Smooth muscle cell (in vitro differentiated cells): ENCODE measurements around the gene ASPM. TPM values are rescaled to one million over a fixed set of nuclear protein-coding genes. Genes with fewer than 3 reads are reported as not detected.

Experiments used
- DNase-seq: peaks from one replicate; lab custom pipeline; 2025; ENCODE audit not compliant: unreplicated experiment; lab: John Stamatoyannopoulos, UW
- H2AFZ ChIP-seq: fragments of 200-600 bp; sonication (generic); 2 replicates; pipeline ENCODE4 v1.6.0; 2016; ENCODE audit warnings: antibody characterized with exemption, low read depth, mild to moderate bottlenecking
- H3F3A ChIP-seq: fragments of 200-600 bp; sonication (generic); 2 replicates; pipeline ENCODE4 v1.6.0; 2017; ENCODE audit warnings: antibody characterized with exemption, low read depth
- H3K27ac ChIP-seq: fragments of 200-600 bp; sonication (generic); 2 replicates; pipeline ENCODE4 v1.5.1; 2016; ENCODE audit warnings: low read depth, mild to moderate bottlenecking
- H3K27me3 ChIP-seq: fragments of 200-600 bp; sonication (generic); 2 replicates; pipeline ENCODE4 v1.6.1; 2016; ENCODE audit warnings: low read depth, mild to moderate bottlenecking
- H3K36me3 ChIP-seq: fragments of 200-600 bp; sonication (generic); 2 replicates; pipeline ENCODE4 v1.5.1; 2016; ENCODE audit warnings: low read depth
- H3K4me1 ChIP-seq: fragments of 200-600 bp; sonication (generic); 2 replicates; pipeline ENCODE4 v1.5.1; 2016; ENCODE audit warnings: low read depth
- H3K4me2 ChIP-seq: fragments of 200-600 bp; sonication (generic); 2 replicates; pipeline ENCODE4 v1.6.0; 2016; ENCODE audit warnings: mild to moderate bottlenecking
- H3K4me3 ChIP-seq: fragments of 200-600 bp; sonication (generic); 2 replicates; pipeline ENCODE4 v1.5.1; 2016; ENCODE audit warnings: mild to moderate bottlenecking
- H3K79me2 ChIP-seq: fragments of 200-600 bp; sonication (generic); 2 replicates; pipeline ENCODE4 v1.6.0; 2016; ENCODE audit warnings: low read depth, mild to moderate bottlenecking
- H3K9ac ChIP-seq: fragments of 200-600 bp; sonication (generic); 2 replicates; pipeline ENCODE4 v1.6.0; 2016; ENCODE audit warnings: low read depth
- H3K9me3 ChIP-seq: fragments of 200-600 bp; sonication (generic); replicated peaks from 2 replicates; pipeline ENCODE4 v1.5.1; 2016; ENCODE audit warnings: low read depth
- H4K20me1 ChIP-seq: fragments of 200-600 bp; sonication (generic); 2 replicates; pipeline ENCODE4 v1.6.0; 2016; ENCODE audit warnings: low read depth
- WGBS: methylation state at CpG from one replicate; pipeline ENCODE4 v1.1.7; 2016; ENCODE audit warnings: low lambda C conversion rate; 5-methylcytosine and 5-hydroxymethylcytosine counted together
- polyA plus RNA-seq: library from polyadenylated mRNA; unstranded; fragments of >200 nt; fragmentation: Nextera tagmentation; extraction: Ambion mirVana; gene quantifications from 2 replicates; pipeline ENCODE4 v1.2.1, GENCODE V29; 2016
- total RNA-seq: library from RNA; depleted of rRNA; stranded (reverse); fragments of >200 nt; gene quantifications from 2 replicates; pipeline ENCODE4 v1.2.3, GENCODE V29; 2014
- TF ChIP-seq, protein P1 (sequence below): fragments of 200-600 bp; sonication (generic); IDR thresholded peaks from 2 replicates; pipeline ENCODE4 v1.5.1; 2017; ENCODE audit warnings: borderline replicate concordance, mild to moderate bottlenecking, antibody characterized with exemption; ENCODE audit not compliant: insufficient read depth, poor library complexity, severe bottlenecking

The ASPM gene
- total and polyA plus RNA-seq, 2 experiments from 2014 or later: 1.7 to 8.8 TPM

DNA sequence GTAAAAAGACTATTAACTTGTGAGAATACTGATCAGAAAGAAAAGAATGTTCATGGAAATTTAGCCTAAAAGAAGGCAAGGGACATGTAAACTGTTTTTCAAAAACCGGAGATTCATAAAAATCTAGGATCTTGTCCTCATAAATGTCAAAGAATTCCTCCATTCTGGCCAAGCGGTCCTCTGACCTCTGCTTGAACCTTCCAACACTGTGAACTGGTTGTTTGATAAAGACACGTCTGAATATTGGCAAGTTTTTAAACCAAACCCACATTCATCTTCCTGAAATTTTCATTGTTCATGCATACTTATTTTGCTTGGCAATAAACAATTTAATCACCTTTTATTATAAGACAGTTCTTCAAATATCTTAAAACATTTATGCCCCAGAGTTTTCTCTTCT lies 19.8 kb downstream of the ASPM start:
- H3K79me2 ChIP-seq: no peaks in the 10 kb centered on the region
- no peak overlapping the region for H2AFZ ChIP-seq
- H3K4me3 ChIP-seq: no peak overlapping the region
- no peaks in the 10 kb centered on the region for H3K36me3 ChIP-seq
- no peak overlapping the region for H3K4me2 ChIP-seq
- H4K20me1 ChIP-seq: no peaks in the 10 kb centered on the region
- H3F3A ChIP-seq: no peaks in the 10 kb centered on the region
- 93% methylated on average over 3 of the region's 3 CpGs for WGBS
- no peak for DNase-seq
- H3K9ac ChIP-seq: no peak overlapping the region
- no peaks in the 10 kb centered on the region for H3K27me3 ChIP-seq
- TF ChIP-seq, protein P1, sequence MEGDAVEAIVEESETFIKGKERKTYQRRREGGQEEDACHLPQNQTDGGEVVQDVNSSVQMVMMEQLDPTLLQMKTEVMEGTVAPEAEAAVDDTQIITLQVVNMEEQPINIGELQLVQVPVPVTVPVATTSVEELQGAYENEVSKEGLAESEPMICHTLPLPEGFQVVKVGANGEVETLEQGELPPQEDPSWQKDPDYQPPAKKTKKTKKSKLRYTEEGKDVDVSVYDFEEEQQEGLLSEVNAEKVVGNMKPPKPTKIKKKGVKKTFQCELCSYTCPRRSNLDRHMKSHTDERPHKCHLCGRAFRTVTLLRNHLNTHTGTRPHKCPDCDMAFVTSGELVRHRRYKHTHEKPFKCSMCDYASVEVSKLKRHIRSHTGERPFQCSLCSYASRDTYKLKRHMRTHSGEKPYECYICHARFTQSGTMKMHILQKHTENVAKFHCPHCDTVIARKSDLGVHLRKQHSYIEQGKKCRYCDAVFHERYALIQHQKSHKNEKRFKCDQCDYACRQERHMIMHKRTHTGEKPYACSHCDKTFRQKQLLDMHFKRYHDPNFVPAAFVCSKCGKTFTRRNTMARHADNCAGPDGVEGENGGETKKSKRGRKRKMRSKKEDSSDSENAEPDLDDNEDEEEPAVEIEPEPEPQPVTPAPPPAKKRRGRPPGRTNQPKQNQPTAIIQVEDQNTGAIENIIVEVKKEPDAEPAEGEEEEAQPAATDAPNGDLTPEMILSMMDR: no peak
- no peaks in the 10 kb centered on the region for H3K4me1 ChIP-seq
- H3K9me3 ChIP-seq: no peaks in the 10 kb centered on the region
- H3K27ac ChIP-seq: no peak overlapping the region

DNA sequence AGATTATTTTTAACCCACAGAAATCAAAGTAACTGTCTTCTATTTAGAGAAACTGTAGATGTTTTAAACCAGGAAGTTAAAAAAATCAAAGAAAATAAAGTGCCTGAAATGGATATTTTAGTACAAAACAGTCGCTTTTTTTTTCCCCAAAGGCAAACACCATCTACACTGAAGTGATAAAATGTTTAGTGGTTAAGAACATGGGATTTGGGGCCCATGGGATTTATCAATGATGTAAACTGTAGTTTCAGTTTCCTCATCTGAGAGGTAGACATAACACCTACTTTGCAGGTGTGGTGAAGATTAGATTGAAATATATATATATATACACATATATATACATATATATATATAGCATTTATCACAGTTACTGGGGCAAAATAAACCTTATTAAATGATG lies 22.1 kb downstream of the ASPM start:
- Histone ChIP-seq H3K9me3 (no peaks in the 10 kb centered on the region), H3K27me3 (no peaks in the 10 kb centered on the region), H3K4me2 (no peak overlapping the region), H4K20me1 (no peaks in the 10 kb centered on the region), H3K9ac (no peak overlapping the region), H3K27ac (no peak overlapping the region), H3K36me3 (no peaks in the 10 kb centered on the region), H3K79me2 (no peaks in the 10 kb centered on the region), H3K4me1 (no peaks in the 10 kb centered on the region), H2AFZ (no peak overlapping the region), H3K4me3 (no peak overlapping the region), H3F3A (no peaks in the 10 kb centered on the region)
- 95% methylated on average over 1 of the region's 1 CpG for WGBS
- DNase-seq: no peak
- TF ChIP-seq, protein P1: no peak

GRCh38 chr1:197116156-197116555 lies 30.3 kb downstream of the ASPM start:
- H4K20me1 ChIP-seq: no peaks in the 10 kb centered on the region
- no peak overlapping the region for H3K27ac ChIP-seq
- H2AFZ ChIP-seq: no peak overlapping the region
- no peaks in the 10 kb centered on the region for H3K9me3 ChIP-seq
- no peaks in the 10 kb centered on the region for H3K27me3 ChIP-seq
- TF ChIP-seq, protein P1: no peak
- H3K4me3 ChIP-seq: no peak overlapping the region
- 90% methylated on average over 2 of the region's 2 CpGs for WGBS
- H3K9ac ChIP-seq: no peak overlapping the region
- H3K36me3 ChIP-seq: no peaks in the 10 kb centered on the region
- no peak overlapping the region for H3K4me2 ChIP-seq
- DNase-seq: no peak
- H3F3A ChIP-seq: no peaks in the 10 kb centered on the region
- no peaks in the 10 kb centered on the region for H3K4me1 ChIP-seq
- H3K79me2 ChIP-seq: no peaks in the 10 kb centered on the region

DNA sequence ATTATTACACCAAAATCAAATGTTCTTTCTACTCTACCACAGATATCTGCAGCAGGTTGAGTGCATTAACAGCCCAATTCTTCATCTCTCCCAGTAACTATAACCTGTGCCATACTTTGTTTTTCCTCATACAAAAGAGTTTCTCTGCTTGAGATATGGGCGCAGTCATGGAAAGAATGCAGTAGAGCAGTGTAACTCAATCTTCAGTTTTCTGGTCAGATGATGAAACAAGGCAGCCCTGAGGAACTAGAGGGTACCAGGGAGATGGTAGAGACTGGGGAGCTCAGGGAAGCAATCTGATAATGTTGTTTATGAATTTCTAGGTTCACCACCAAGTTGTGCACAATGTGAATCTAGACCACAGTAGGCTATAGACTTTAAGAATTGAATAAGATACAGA lies 39.6 kb downstream of the ASPM start:
- no peaks in the 10 kb centered on the region for H3K79me2 ChIP-seq
- 97% methylated on average over 1 of the region's 1 CpG for WGBS
- no peak overlapping the region for H3K9ac ChIP-seq

More for the DNA sequence above, 39.6 kb downstream of the ASPM start:
- Histone ChIP-seq H2AFZ (no peak overlapping the region), H3K4me3 (no peak overlapping the region), H3K27ac (no peak overlapping the region), H3K36me3 (no peaks in the 10 kb centered on the region), H4K20me1 (no peaks in the 10 kb centered on the region), H3F3A (no peaks in the 10 kb centered on the region), H3K27me3 (no peaks in the 10 kb centered on the region), H3K9me3 (no peaks in the 10 kb centered on the region), H3K4me1 (no peaks in the 10 kb centered on the region), H3K4me2 (no peak overlapping the region)
- TF ChIP-seq, protein P1: no peak
- no peak for DNase-seq
